HCT116 (cell line): ENCODE results near the gene APOL4. TPM values are rescaled to one million over a fixed set of nuclear protein-coding genes. Genes with fewer than 3 reads are reported as not detected.

Experiments
- ATAC-seq: fragments of 200-7000 bp; cut with Tn5 transposase; 2 replicates; pipeline ENCODE4 v1.9.1; 2020; ENCODE audit warnings: mild to moderate bottlenecking, moderate library complexity
- BruUV-seq: library from RNA; stranded (reverse); fragments of 400-500 nt; replicated peaks from 2 replicates; lab custom pipeline; 2021; lab: Mats Ljungman, UMichigan
- CTCF ChIA-PET: fragments of 300-600 bp; sonication (Branson Sonifier 250); formaldehyde crosslinking; loops from one replicate; lab custom pipeline; 2021; ENCODE audit warnings: antibody characterized with exemption; lab: Charles Lee
- POLR2A ChIA-PET: fragments of 300-600, 350-600 bp; sonication (Branson Sonifier 250); formaldehyde crosslinking; loops from one replicate; lab custom pipeline; 2021; ENCODE audit warnings: antibody characterized with exemption; lab: Charles Lee
- RAD21 ChIA-PET, 2 experiments: fragments of 300-600 bp; sonication (Branson Sonifier 250); formaldehyde crosslinking; loops; one replicate each; lab custom pipeline; 2023; ENCODE audit warnings: low total read pairs in 2 of 2; ENCODE audit not compliant: uncharacterized antibody in 2 of 2, unreplicated experiment in 2 of 2, low non-redundant PET in 1 of 2; lab: Charles Lee
- DNase-seq: peaks from one replicate; pipeline ENCODE4 v3.0.0-alpha.2; 2010; ENCODE audit warnings: low read depth, low spot score
- H2AFZ ChIP-seq: fragments of 200-600 bp; shearing (Covaris generic), sonication (generic); 2 replicates; pipeline ENCODE4 v1.6.1; 2017; ENCODE audit warnings: low read depth, mixed run types, mixed read lengths, antibody characterized with exemption, low read length; ENCODE audit not compliant: poor library complexity, severe bottlenecking
- H3K27ac ChIP-seq: 2 replicates; pipeline ENCODE4 v1.5.1; 2012; ENCODE audit warnings: low read depth, low read length
- H3K27me3 ChIP-seq: fragments of 200-600 bp; sonication (generic); 2 replicates; pipeline ENCODE4 v1.6.1; 2016; ENCODE audit warnings: mixed run types, low read length, mixed read lengths; ENCODE audit not compliant: insufficient read depth
- H3K36me3 ChIP-seq, 2 experiments: fragments of 200-500 bp in 1 of 2; fragments of 200-600 bp in 1 of 2; sonication (Bioruptor generic) in 1 of 2; sonication (generic) in 1 of 2; 2 replicates each; pipeline versions ENCODE4 v1.5.1 to v1.6.1; 2014 to 2016; ENCODE audit warnings: low read length in 2 of 2, inconsistent platforms in 1 of 2, mixed read lengths in 1 of 2, mixed run types in 1 of 2; ENCODE audit not compliant: insufficient read depth in 2 of 2, control insufficient read depth in 1 of 2
- H3K4me1 ChIP-seq, 2 experiments: fragments of 200-600 bp in 1 of 2; sonication (generic) in 1 of 2; 2 replicates each; pipeline versions ENCODE4 v1.5.1 to v1.6.1; 2012 to 2017; ENCODE audit warnings: low read length in 2 of 2, inconsistent platforms in 1 of 2, mild to moderate bottlenecking in 1 of 2, mixed read lengths in 1 of 2, mixed run types in 1 of 2, moderate library complexity in 1 of 2; ENCODE audit not compliant: insufficient read depth in 2 of 2, control insufficient read depth in 1 of 2
- H3K4me2 ChIP-seq: fragments of 200-600 bp; sonication (generic); 2 replicates; pipeline ENCODE4 v1.6.1; 2017; ENCODE audit warnings: mixed run types, low read length, mixed read lengths
- H3K4me3 ChIP-seq, 2 experiments: fragments of 200-600 bp in 1 of 2; sonication (generic) in 1 of 2; replicated peaks in 1 of 2; 2 replicates each; pipeline ENCODE4 v1.5.1; 2011 to 2016; ENCODE audit warnings: low read length in 2 of 2, control low read depth in 1 of 2, low read depth in 1 of 2, mild to moderate bottlenecking in 1 of 2, mixed read lengths in 1 of 2, mixed run types in 1 of 2
- H3K79me2 ChIP-seq: fragments of 200-600 bp; sonication (generic); 2 replicates; pipeline ENCODE4 v1.6.1; 2017; ENCODE audit warnings: mild to moderate bottlenecking, mixed run types, low read length, moderate library complexity, mixed read lengths; ENCODE audit not compliant: insufficient read depth
- H3K9ac ChIP-seq: fragments of 200-600 bp; sonication (generic); 2 replicates; pipeline ENCODE4 v1.6.1; 2016; ENCODE audit warnings: low read length, mixed read lengths
- H3K9me2 ChIP-seq: fragments of 200-600 bp; sonication (generic), shearing (Covaris generic); 2 replicates; pipeline ENCODE4 v1.6.1; 2017; ENCODE audit warnings: mixed run types, mild to moderate bottlenecking, moderate library complexity; ENCODE audit not compliant: insufficient read depth
- H3K9me3 ChIP-seq, 2 experiments: fragments of 200-500 bp in 1 of 2; fragments of 200-600 bp in 1 of 2; sonication (Bioruptor generic) in 1 of 2; sonication (generic) in 1 of 2; 2 replicates each; pipeline ENCODE4 v1.6.1; 2014 to 2017; ENCODE audit warnings: low read length in 2 of 2, mixed read lengths in 2 of 2, inconsistent platforms in 1 of 2, low read depth in 1 of 2, mild to moderate bottlenecking in 1 of 2, mixed run types in 1 of 2, moderate library complexity in 1 of 2; ENCODE audit not compliant: control insufficient read depth in 1 of 2, insufficient read depth in 1 of 2
- H4K20me1 ChIP-seq: fragments of 200-600 bp; sonication (generic), shearing (Covaris generic); 2 replicates; pipeline ENCODE4 v1.6.1; 2017; ENCODE audit warnings: mixed run types, mild to moderate bottlenecking, moderate library complexity; ENCODE audit not compliant: insufficient read depth
- ATF3 ChIP-seq: IDR thresholded peaks from 2 replicates; pipeline ENCODE4 v1.6.1; 2012
- CBX3 ChIP-seq: IDR thresholded peaks from 2 replicates; pipeline ENCODE4 v1.6.1; 2012; ENCODE audit warnings: low read depth
- CEBPB ChIP-seq: IDR thresholded peaks from 2 replicates; pipeline ENCODE4 v1.6.1; 2012; ENCODE audit warnings: low read depth
- CTCF ChIP-seq, 3 experiments: fragments of 200-600 bp in 1 of 3; sonication (generic) in 1 of 3; IDR thresholded peaks in 2 of 3; conservative IDR thresholded peaks in 1 of 3; 2 replicates each; pipeline ENCODE4 v1.5.1; 2012 to 2017; ENCODE audit warnings: low read depth in 2 of 3, low read length in 2 of 3, antibody characterized with exemption in 1 of 3, borderline replicate concordance in 1 of 3, control low read depth in 1 of 3, mild to moderate bottlenecking in 1 of 3, mixed read lengths in 1 of 3, mixed run types in 1 of 3, moderate library complexity in 1 of 3; ENCODE audit not compliant: insufficient read depth in 1 of 3
- EGR1 ChIP-seq: IDR thresholded peaks from 2 replicates; pipeline ENCODE4 v1.6.1; 2012; ENCODE audit warnings: low read depth
- ELF1 ChIP-seq: IDR thresholded peaks from 2 replicates; pipeline ENCODE4 v1.6.1; 2012; ENCODE audit warnings: low read depth, borderline replicate concordance
- EZH2 ChIP-seq: fragments of 200-600 bp; sonication (generic); IDR thresholded peaks from 2 replicates; pipeline ENCODE4 v1.6.1; 2017; ENCODE audit warnings: antibody characterized with exemption, mixed run types
- FOSL1 ChIP-seq: IDR thresholded peaks from 2 replicates; pipeline ENCODE4 v1.6.1; 2012; ENCODE audit warnings: low read depth
- MAX ChIP-seq: IDR thresholded peaks from 2 replicates; pipeline ENCODE4 v1.6.1; 2012
- POLR2A ChIP-seq: IDR thresholded peaks from 2 replicates; pipeline ENCODE4 v1.7.0; 2011; ENCODE audit warnings: borderline replicate concordance; ENCODE audit not compliant: insufficient read depth, insufficient read length; ENCODE audit errors: extremely low read depth
- POLR2AphosphoS5 ChIP-seq: IDR thresholded peaks from 2 replicates; pipeline ENCODE4 v1.6.1; 2011; ENCODE audit warnings: mild to moderate bottlenecking, low read depth, low read length, moderate library complexity
- RAD21 ChIP-seq: IDR thresholded peaks from 2 replicates; pipeline ENCODE4 v1.6.1; 2012; ENCODE audit warnings: low read depth, mild to moderate bottlenecking
- REST ChIP-seq: IDR thresholded peaks from 2 replicates; pipeline ENCODE4 v1.6.1; 2012; ENCODE audit warnings: low read depth
- SIN3A ChIP-seq: IDR thresholded peaks from 2 replicates; pipeline ENCODE4 v1.6.1; 2012; ENCODE audit warnings: low read depth
- SP1 ChIP-seq: IDR thresholded peaks from 2 replicates; pipeline ENCODE4 v1.6.1; 2012; ENCODE audit warnings: low read depth
- SRF ChIP-seq: IDR thresholded peaks from 2 replicates; pipeline ENCODE4 v1.6.1; 2012; ENCODE audit warnings: low read depth
- TCF7L2 ChIP-seq: IDR thresholded peaks from 2 replicates; pipeline ENCODE4 v1.7.0; 2011; ENCODE audit warnings: borderline replicate concordance, inconsistent platforms; ENCODE audit not compliant: insufficient read depth, insufficient read length; ENCODE audit errors: extremely low read depth
- YY1 ChIP-seq: IDR thresholded peaks from 2 replicates; pipeline ENCODE4 v1.6.1; 2011; ENCODE audit warnings: low read length, low read depth, moderate library complexity, mild to moderate bottlenecking; ENCODE audit not compliant: insufficient replicate concordance; ENCODE audit errors: extremely low read depth
- ZBTB33 ChIP-seq: IDR thresholded peaks from 2 replicates; pipeline ENCODE4 v1.6.1; 2011; ENCODE audit warnings: mild to moderate bottlenecking, low read length, moderate library complexity; ENCODE audit not compliant: insufficient replicate concordance; ENCODE audit errors: extremely low read depth
- ZFX ChIP-seq: fragments of 450-650 bp; IDR thresholded peaks from 2 replicates; pipeline ENCODE4 v1.6.1; 2017
- intact Hi-C: fragments of 100-400 bp; cut with micrococcal nuclease; formaldehyde crosslinking; loops from 2 replicates; pipeline ENCODE4 v1.10.0; 2022
- total RNA-seq: library from RNA; stranded (reverse); gene quantifications from one replicate; pipeline ENCODE4 v1.2.1, GENCODE V29; 2021; ENCODE audit not compliant: unreplicated experiment

APOL4 gene
- total RNA-seq, 1 experiment from 2014 or later: not detected

- Histone ChIP-seq H3K9ac (no peak overlapping the region), H3K27ac (no peak overlapping the region), H3K27me3 (peaks cover 7% of the 10 kb centered on the region; the same call in 1 of the 2 replicates), H3K9me2 (no peaks in the 10 kb centered on the region), H2AFZ (no peak overlapping the region), H3K36me3 (no peaks in the 10 kb centered on the region), H3K79me2 (no peaks in the 10 kb centered on the region), H3K4me1 (no peaks in the 10 kb centered on the region), H3K4me3 (no peak overlapping the region), H3K9me3 (no peaks in the 10 kb centered on the region), H3K4me2 (no peak overlapping the region), H4K20me1 (no peaks in the 10 kb centered on the region)
- no peak for DNase-seq
- TF ChIP-seq CEBPB (no peak), ZBTB33 (no peak), TCF7L2 (no peak), FOSL1 (no peak), EZH2 (no peak), SRF (no peak), REST (no peak), ATF3 (no peak), CTCF (IDR thresholded peaks at IDR 0.05 in 2 of 3, conservative IDR thresholded peaks at IDR 0.05 in 1 of 3; ENCODE audit: borderline replicate concordance in 1 of 3, insufficient read depth in 1 of 3, low read depth in 2 of 3, low read length in 2 of 3) (no peak), ELF1 (no peak), SP1 (no peak), ZFX (no peak), YY1 (no peak), SIN3A (no peak), POLR2AphosphoS5 (no peak), MAX (no peak), RAD21 (no peak), POLR2A (no peak), EGR1 (no peak), CBX3 (no peak)
- ATAC-seq: no peak
- ChIA-PET RAD21 (no interaction called here), POLR2A (no interaction called here), CTCF (no interaction called here)
- BruUV-seq: no TSS peak
- intact Hi-C loops: no loop called here
Measured at GRCh38 chr22:36208162-36208765, 6.7 kb upstream of the APOL4 start.
